Gastrocnemius medialis (tissue), 4 donors: ENCODE data around the gene GCN1. TPM values are rescaled to one million over a fixed set of nuclear protein-coding genes. Genes with fewer than 3 reads are reported as not detected.

Experiments used
- ATAC-seq, 2 donors: fragments of 150-250 bp; one replicate each; pipeline ENCODE4 v1.9.1; 2016
- DNase-seq, 2 donors: peaks; one replicate each; pipeline ENCODE4 v3.0.0-alpha.2; 2019
- H3K27ac ChIP-seq, 4 donors: fragments of 200-600 bp; sonication (generic); 1 replicate in 1 of 4; 2 replicates in 3 of 4; pipeline ENCODE4 v1.5.1; 2016 to 2018; ENCODE audit warnings: mild to moderate bottlenecking in 2 of 4, moderate library complexity in 1 of 4
- H3K27me3 ChIP-seq, 3 donors: fragments of 200-600 bp; sonication (generic) in 2 of 3; 1 replicate in 1 of 3; 2 replicates in 2 of 3; pipeline versions ENCODE4 v1.5.1 to v1.6.0; 2016 to 2019; ENCODE audit warnings: mild to moderate bottlenecking in 1 of 3, moderate library complexity in 1 of 3
- H3K36me3 ChIP-seq, 2 donors: fragments of 200-600 bp; sonication (generic) in 1 of 2; one replicate each; pipeline ENCODE4 v1.5.1; 2017 to 2018
- H3K4me1 ChIP-seq, 2 donors: fragments of 200-600 bp; sonication (generic) in 1 of 2; one replicate each; pipeline ENCODE4 v1.5.1; 2016 to 2017; ENCODE audit warnings: mild to moderate bottlenecking in 2 of 2
- H3K4me3 ChIP-seq, 4 donors: fragments of 200-600 bp; sonication (generic) in 3 of 4; 1 replicate in 1 of 4; 2 replicates in 3 of 4; pipeline ENCODE4 v1.5.1; 2016 to 2019; ENCODE audit warnings: mild to moderate bottlenecking in 2 of 4
- H3K9me3 ChIP-seq, 3 donors: fragments of 200-600 bp; sonication (generic) in 2 of 3; 1 replicate in 1 of 3; 2 replicates in 2 of 3; pipeline ENCODE4 v1.5.1; 2016 to 2019
- POLR2A ChIP-seq, 2 donors: fragments of 450-650 bp; IDR thresholded peaks; one replicate each; pipeline ENCODE4 v1.6.1; 2017; ENCODE audit warnings: antibody characterized with exemption in 2 of 2, mild to moderate bottlenecking in 2 of 2, moderate library complexity in 2 of 2
- in situ Hi-C, 4 donors: fragments of 200-750 bp; cut with MboI; loops; one replicate each; pipeline versions ENCODE4 v1.15.0 to v1.8.0; 2017; ENCODE audit warnings: low sequenced_read_pairs in 4 of 4
- intact Hi-C: fragments of 100-400 bp; cut with DNase I; formaldehyde crosslinking; loops from one replicate; pipeline ENCODE4 v1.15.1; 2023; ENCODE audit warnings: low total_unique reads
- total RNA-seq, 4 donors: library from RNA; depleted of rRNA; stranded (reverse); fragments of >200 nt; gene quantifications; one replicate each; pipeline versions ENCODE4 v1.1.0 to v1.2.3, GENCODE V29; 2016
- TF ChIP-seq, protein P1 (sequence below), 5 experiments: fragments of 450-650 bp in 3 of 5; fragments of 200-600 bp in 2 of 5; sonication (generic) in 2 of 5; IDR thresholded peaks in 4 of 5; conservative IDR thresholded peaks in 1 of 5; 1 replicate in 4 of 5; 2 replicates in 1 of 5; pipeline ENCODE4 v1.5.1; 2016 to 2019; ENCODE audit warnings: antibody characterized with exemption in 5 of 5, mild to moderate bottlenecking in 3 of 5, moderate library complexity in 3 of 5

The GCN1 gene
- total RNA-seq, 4 donors from 2014 or later, result 58.2 to 99.7 (median 87.4) TPM

DNA sequence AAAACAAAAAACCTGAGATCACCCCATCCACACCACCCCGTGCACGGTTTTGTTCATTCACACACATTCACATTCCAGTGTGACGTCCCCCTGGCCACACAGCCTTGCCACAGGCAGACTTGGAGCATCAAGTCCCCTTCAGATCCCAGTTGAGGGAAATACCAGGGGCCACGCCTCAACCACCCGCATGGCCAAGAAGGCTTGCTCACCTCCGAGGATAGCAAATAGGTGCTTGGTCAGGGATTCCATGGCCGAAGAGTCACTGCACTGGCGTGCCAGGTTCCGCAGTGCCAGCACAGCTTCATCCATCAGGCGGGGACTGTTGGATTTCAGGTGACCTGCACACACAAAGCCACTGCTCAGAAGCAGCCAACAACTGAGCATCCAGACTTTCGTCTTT, 19.0 kb downstream of the GCN1 start:
- ATAC-seq, result peak in 1 of 2 donors; percentile 44
- intact Hi-C loops, result no loop called here
- in situ Hi-C loops, result no loop called here
- no peaks in the 10 kb centered on the region for H3K4me1 ChIP-seq
- H3K27ac ChIP-seq, result peak overlapping the region in 1 of 4 donors; percentile 22
- H3K4me3 ChIP-seq, result no peak overlapping the region
- H3K27me3 ChIP-seq, result no peaks in the 10 kb centered on the region
- H3K9me3 ChIP-seq, result no peaks in the 10 kb centered on the region
- peaks cover 4 to 91% of the 10 kb centered on the region in 2 donors for H3K36me3 ChIP-seq
- peak in 1 of 2 donors; percentile 43 for DNase-seq
- no peak for TF ChIP-seq POLR2A (IDR thresholded peaks at IDR 0.05)
- TF ChIP-seq, protein P1, sequence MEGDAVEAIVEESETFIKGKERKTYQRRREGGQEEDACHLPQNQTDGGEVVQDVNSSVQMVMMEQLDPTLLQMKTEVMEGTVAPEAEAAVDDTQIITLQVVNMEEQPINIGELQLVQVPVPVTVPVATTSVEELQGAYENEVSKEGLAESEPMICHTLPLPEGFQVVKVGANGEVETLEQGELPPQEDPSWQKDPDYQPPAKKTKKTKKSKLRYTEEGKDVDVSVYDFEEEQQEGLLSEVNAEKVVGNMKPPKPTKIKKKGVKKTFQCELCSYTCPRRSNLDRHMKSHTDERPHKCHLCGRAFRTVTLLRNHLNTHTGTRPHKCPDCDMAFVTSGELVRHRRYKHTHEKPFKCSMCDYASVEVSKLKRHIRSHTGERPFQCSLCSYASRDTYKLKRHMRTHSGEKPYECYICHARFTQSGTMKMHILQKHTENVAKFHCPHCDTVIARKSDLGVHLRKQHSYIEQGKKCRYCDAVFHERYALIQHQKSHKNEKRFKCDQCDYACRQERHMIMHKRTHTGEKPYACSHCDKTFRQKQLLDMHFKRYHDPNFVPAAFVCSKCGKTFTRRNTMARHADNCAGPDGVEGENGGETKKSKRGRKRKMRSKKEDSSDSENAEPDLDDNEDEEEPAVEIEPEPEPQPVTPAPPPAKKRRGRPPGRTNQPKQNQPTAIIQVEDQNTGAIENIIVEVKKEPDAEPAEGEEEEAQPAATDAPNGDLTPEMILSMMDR (IDR thresholded peaks at IDR 0.05 in 4 of 5, conservative IDR thresholded peaks at IDR 0.05 in 1 of 5), result no peak

DNA sequence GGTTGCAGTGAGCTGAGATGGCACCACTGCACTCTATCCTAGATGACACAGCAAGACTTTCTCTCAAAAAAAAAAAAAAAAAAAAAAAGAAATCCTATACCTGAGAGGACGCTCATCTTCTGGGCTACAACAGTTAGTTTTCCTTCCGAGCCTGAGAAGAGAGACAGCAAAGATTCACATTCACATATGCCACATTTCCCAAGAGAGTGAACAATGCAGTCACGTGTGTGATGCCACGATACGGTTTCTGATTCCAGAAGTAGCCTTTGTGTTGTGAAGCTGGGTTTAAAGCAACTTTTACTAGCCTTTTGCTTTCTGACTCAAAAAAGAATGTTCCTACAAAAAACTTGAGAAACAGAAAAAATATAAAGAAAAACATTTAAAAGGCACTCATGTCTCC, 19.5 kb downstream of the GCN1 start:
- H3K27ac ChIP-seq, result no peak overlapping the region
- no peaks in the 10 kb centered on the region for H3K9me3 ChIP-seq
- no peak for DNase-seq
- no peaks in the 10 kb centered on the region for H3K27me3 ChIP-seq
- ATAC-seq, result no peak
- intact Hi-C loops, result no loop called here
- in situ Hi-C loops, result no loop called here
- no peak for TF ChIP-seq POLR2A (IDR thresholded peaks at IDR 0.05)
- TF ChIP-seq, protein P1 (IDR thresholded peaks at IDR 0.05 in 4 of 5, conservative IDR thresholded peaks at IDR 0.05 in 1 of 5), result no peak
- no peaks in the 10 kb centered on the region for H3K4me1 ChIP-seq
- no peak overlapping the region for H3K4me3 ChIP-seq
- H3K36me3 ChIP-seq, result peaks cover 4 to 96% of the 10 kb centered on the region in 2 donors

- Histone ChIP-seq H3K36me3 (peaks cover 4 to 99% of the 10 kb centered on the region in 2 donors), H3K4me3 (no peak overlapping the region), H3K27me3 (no peaks in the 10 kb centered on the region), H3K4me1 (no peaks in the 10 kb centered on the region), H3K9me3 (no peaks in the 10 kb centered on the region), H3K27ac (no peak overlapping the region)
- in situ Hi-C loops, result no loop called here
- intact Hi-C loops, result no loop called here
- no peak for DNase-seq
- TF ChIP-seq, protein P1 (IDR thresholded peaks at IDR 0.05 in 4 of 5, conservative IDR thresholded peaks at IDR 0.05 in 1 of 5), result no peak
- TF ChIP-seq POLR2A (IDR thresholded peaks at IDR 0.05), result no peak
- ATAC-seq, result no peak
Measured at GRCh38 chr12:120172053-120172452, 22.5 kb downstream of the GCN1 start.

DNA sequence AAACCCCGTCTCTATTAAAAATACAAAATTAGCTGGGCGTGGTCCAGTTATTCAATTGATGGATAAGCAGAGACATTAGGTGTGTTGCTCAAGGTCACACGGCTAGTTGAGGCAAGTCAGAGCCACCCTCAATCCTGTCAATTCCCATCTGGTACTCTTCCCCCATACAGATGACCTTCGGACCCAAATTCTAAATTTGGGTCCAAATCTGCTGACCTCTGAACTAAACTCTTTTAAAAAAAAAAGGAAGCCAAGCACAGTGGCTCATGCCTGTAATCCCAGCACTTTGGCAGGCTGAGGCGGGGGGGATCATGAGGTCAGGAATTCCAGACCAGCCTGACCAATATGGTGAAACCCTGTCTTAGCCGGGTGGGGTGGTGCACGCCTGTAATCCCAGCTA, 23.9 kb downstream of the GCN1 start:
- Histone ChIP-seq H3K36me3 (peaks cover 4 to 90% of the 10 kb centered on the region in 2 donors), H3K27me3 (no peaks in the 10 kb centered on the region), H3K4me1 (no peaks in the 10 kb centered on the region), H3K27ac (no peak overlapping the region), H3K4me3 (no peak overlapping the region), H3K9me3 (no peaks in the 10 kb centered on the region)
- in situ Hi-C loops, result no loop called here
- ATAC-seq, result no peak
- TF ChIP-seq POLR2A (IDR thresholded peaks at IDR 0.05), result no peak
- TF ChIP-seq, protein P1 (IDR thresholded peaks at IDR 0.05 in 4 of 5, conservative IDR thresholded peaks at IDR 0.05 in 1 of 5), result no peak
- intact Hi-C loops, result no loop called here
- DNase-seq, result no peak

DNA sequence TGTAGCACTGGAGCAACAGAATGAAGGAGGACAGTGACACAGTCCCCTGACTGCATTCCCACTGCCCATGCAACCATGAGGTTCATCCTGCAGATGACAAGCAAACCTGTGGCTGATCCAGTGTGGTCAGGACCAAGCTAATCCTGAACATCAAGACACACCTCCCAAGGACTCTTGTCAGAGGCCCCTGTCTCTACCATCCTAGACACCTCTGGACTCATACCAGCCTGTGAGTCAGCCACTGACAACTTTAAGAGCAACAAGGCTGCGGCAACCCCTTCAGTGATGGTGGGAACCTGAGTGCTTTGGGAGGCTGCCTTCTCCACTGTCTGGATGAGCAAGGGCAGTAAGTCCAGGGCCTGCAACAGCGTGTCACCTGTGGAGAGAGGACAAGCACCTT, 24.6 kb downstream of the GCN1 start:
- DNase-seq (no peak), ATAC-seq (no peak)
- Histone ChIP-seq H3K27ac (no peak overlapping the region), H3K4me3 (no peak overlapping the region), H3K4me1 (no peaks in the 10 kb centered on the region), H3K9me3 (no peaks in the 10 kb centered on the region), H3K27me3 (no peaks in the 10 kb centered on the region), H3K36me3 (peaks cover 4 to 83% of the 10 kb centered on the region in 2 donors)
- TF ChIP-seq POLR2A (IDR thresholded peaks at IDR 0.05), result no peak
- TF ChIP-seq, protein P1 (IDR thresholded peaks at IDR 0.05 in 4 of 5, conservative IDR thresholded peaks at IDR 0.05 in 1 of 5), result no peak
- intact Hi-C loops, result no loop called here
- in situ Hi-C loops, result no loop called here
